H1 (cell line): ENCODE measurements around the gene MEF2C. TPM values are rescaled to one million over a fixed set of nuclear protein-coding genes. Genes with fewer than 3 reads are reported as not detected.

Experiments
- HDAC6 ChIP-seq: IDR thresholded peaks from one replicate; pipeline ENCODE4 v1.7.1; 2012; ENCODE audit warnings: low read depth, mild to moderate bottlenecking, inconsistent platforms, low read length, moderate library complexity
- polyA plus RNA-seq, 7 experiments: library from polyadenylated mRNA; depleted of rRNA in 3 of 7; stranded (reverse) in 5 of 7; unstranded in 2 of 7; fragments of >200 nt in 5 of 7; fragments of 200-250 nt in 2 of 7; gene quantifications; 1 replicate in 5 of 7; 2 replicates in 1 of 7; 4 replicates in 1 of 7; pipeline versions ENCODE4 v1.2.1 to v1.2.3, GENCODE V29; 2011 to 2013; ENCODE audit warnings: missing spikeins in 2 of 7, mixed read lengths in 2 of 7
- total RNA-seq: library from RNA; stranded (reverse); fragmentation: NEBNext Ultra II Directional; extraction: Animal tissue kit (Norgen Biotek cat#: 25700); gene quantifications from 2 replicates; pipeline ENCODE4 v1.2.1, GENCODE V29; 2021

The MEF2C gene
- total and polyA plus RNA-seq, 2 of the 8 experiments (the other 6 are each of a cell fraction or from before 2014, with no cell fraction given): 0.59 to 0.99 TPM

GRCh38 chr5:88868468-88869068 is 14.4 kb downstream of the MEF2C start (continued):
- TF ChIP-seq HDAC6: no peak
